H1 (cell line): Measurements from ENCODE around the gene ONECUT2.

Experiments
- EGR1 ChIP-seq: IDR thresholded peaks from 2 replicates; pipeline ENCODE4 v1.6.1; 2011; ENCODE audit warnings: low read depth, low read length, borderline replicate concordance
- FOSL1 ChIP-seq: IDR thresholded peaks from 2 replicates; pipeline ENCODE4 v1.6.1; 2011; ENCODE audit warnings: mild to moderate bottlenecking, low read depth, low read length, moderate library complexity; ENCODE audit not compliant: insufficient read depth
- KDM5A ChIP-seq: fragments of 200-600 bp; IDR thresholded peaks from 2 replicates; pipeline ENCODE4 v1.7.1; 2012; ENCODE audit warnings: mild to moderate bottlenecking, low read length, inconsistent platforms, mixed read lengths
- TBP ChIP-seq: IDR thresholded peaks from 2 replicates; pipeline ENCODE4 v1.6.1; 2011; ENCODE audit warnings: low read depth, low read length, improper control_type of control experiment
- TF ChIP-seq, protein P1 (sequence below), 3 experiments: IDR thresholded peaks; 1 replicate in 2 of 3; 2 replicates in 1 of 3; pipeline versions ENCODE4 v1.5.1 to v1.6.1; 2011; ENCODE audit warnings: low read length in 3 of 3, mild to moderate bottlenecking in 3 of 3, inconsistent platforms in 2 of 3, low read depth in 1 of 3, moderate library complexity in 1 of 3; ENCODE audit not compliant: insufficient read depth in 1 of 3; ENCODE audit errors: control extremely low read depth in 1 of 3
- TF ChIP-seq, protein P2 (sequence below): IDR thresholded peaks from 2 replicates; pipeline ENCODE4 v1.6.1; 2012; ENCODE audit warnings: low read length, inconsistent platforms

DNA sequence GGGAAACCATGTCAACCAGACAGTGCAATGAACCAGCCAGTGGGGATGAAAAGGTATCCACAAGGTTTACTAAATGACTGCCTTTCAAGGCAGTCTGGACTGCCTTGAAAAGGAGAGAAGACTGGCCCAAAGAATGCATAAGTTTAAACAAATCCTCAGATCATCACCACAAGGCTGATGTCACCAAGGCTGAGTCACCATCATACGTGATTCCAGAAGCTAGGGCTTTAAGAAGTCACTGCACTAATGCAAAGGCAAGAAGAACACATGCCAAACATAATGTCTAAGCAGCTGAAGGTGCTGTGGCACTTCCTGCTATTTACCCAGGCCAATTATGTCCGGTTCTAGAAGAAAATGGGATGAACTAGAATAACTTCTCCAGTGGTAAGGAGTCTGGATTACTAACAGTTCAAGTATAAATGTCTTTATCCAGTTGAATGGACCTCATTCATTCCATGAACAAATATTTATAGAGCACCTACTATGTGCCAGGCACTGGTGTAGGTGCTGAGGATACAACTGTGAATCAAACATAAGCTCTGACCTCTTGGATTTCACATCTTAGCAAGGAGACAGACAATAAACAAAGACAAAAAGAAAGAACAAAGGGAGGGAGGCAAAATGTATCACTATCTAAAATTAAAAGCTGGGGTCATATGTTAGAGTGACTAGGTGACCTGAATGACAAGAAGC is 37.6 kb upstream of the ONECUT2 start:
- TF ChIP-seq, protein P1, sequence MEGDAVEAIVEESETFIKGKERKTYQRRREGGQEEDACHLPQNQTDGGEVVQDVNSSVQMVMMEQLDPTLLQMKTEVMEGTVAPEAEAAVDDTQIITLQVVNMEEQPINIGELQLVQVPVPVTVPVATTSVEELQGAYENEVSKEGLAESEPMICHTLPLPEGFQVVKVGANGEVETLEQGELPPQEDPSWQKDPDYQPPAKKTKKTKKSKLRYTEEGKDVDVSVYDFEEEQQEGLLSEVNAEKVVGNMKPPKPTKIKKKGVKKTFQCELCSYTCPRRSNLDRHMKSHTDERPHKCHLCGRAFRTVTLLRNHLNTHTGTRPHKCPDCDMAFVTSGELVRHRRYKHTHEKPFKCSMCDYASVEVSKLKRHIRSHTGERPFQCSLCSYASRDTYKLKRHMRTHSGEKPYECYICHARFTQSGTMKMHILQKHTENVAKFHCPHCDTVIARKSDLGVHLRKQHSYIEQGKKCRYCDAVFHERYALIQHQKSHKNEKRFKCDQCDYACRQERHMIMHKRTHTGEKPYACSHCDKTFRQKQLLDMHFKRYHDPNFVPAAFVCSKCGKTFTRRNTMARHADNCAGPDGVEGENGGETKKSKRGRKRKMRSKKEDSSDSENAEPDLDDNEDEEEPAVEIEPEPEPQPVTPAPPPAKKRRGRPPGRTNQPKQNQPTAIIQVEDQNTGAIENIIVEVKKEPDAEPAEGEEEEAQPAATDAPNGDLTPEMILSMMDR (IDR thresholded peaks at IDR 0.05; ENCODE audit: control extremely low read depth in 1 of 3, insufficient read depth in 1 of 3, low read depth in 1 of 3, low read length in 3 of 3), result no peak
- no peak for TF ChIP-seq EGR1
- TF ChIP-seq TBP, result no peak
- TF ChIP-seq KDM5A, result no peak
- TF ChIP-seq, protein P2, sequence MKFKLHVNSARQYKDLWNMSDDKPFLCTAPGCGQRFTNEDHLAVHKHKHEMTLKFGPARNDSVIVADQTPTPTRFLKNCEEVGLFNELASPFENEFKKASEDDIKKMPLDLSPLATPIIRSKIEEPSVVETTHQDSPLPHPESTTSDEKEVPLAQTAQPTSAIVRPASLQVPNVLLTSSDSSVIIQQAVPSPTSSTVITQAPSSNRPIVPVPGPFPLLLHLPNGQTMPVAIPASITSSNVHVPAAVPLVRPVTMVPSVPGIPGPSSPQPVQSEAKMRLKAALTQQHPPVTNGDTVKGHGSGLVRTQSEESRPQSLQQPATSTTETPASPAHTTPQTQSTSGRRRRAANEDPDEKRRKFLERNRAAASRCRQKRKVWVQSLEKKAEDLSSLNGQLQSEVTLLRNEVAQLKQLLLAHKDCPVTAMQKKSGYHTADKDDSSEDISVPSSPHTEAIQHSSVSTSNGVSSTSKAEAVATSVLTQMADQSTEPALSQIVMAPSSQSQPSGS, result no peak
- no peak for TF ChIP-seq FOSL1
